IMR-90 (cell line): ENCODE results near the gene IGF2R. TPM values are rescaled to one million over a fixed set of nuclear protein-coding genes. Genes with fewer than 3 reads are reported as not detected.

Experiments used
- ATAC-seq: fragments of 200-7000 bp; cut with Tn5 transposase; 2 replicates; pipeline ENCODE4 v1.9.1; 2020; ENCODE audit warnings: low read depth, mild to moderate bottlenecking, moderate library complexity
- BruUV-seq: library from RNA; stranded (reverse); fragments of 400-500 nt; replicated peaks from 2 replicates; lab custom pipeline; 2021; lab: Mats Ljungman, UMichigan
- CTCF ChIA-PET: fragments of 300-600 bp; formaldehyde crosslinking; extraction: SDS; loops from one replicate; lab custom pipeline; 2021; ENCODE audit warnings: antibody characterized with exemption; lab: Yijun Ruan, JAX
- POLR2A ChIA-PET: fragments of 300-600 bp; sonication (Branson Sonifier 250); formaldehyde crosslinking; loops from one replicate; lab custom pipeline; 2022; ENCODE audit warnings: antibody characterized with exemption; ENCODE audit not compliant: unreplicated experiment; lab: Charles Lee
- DNase-seq: peaks from one replicate; pipeline ENCODE4 v3.0.0; 2013
- H2AFZ ChIP-seq: replicated peaks from 2 replicates; pipeline ENCODE3; 2013; ENCODE audit warnings: low read length, mild to moderate bottlenecking; ENCODE audit not compliant: poor library complexity
- H2AK5ac ChIP-seq: 2 replicates; pipeline ENCODE4 v1.6.1; 2013; ENCODE audit warnings: low read depth, low read length, inconsistent platforms
- H2AK9ac ChIP-seq: replicated peaks from 2 replicates; pipeline ENCODE3; 2013; ENCODE audit warnings: mild to moderate bottlenecking, low read depth, low read length, moderate library complexity; ENCODE audit not compliant: poor library complexity
- H2BK120ac ChIP-seq: 2 replicates; pipeline ENCODE4 v1.6.1; 2013; ENCODE audit warnings: low read depth, low read length, inconsistent platforms
- H2BK15ac ChIP-seq: 3 replicates; pipeline ENCODE4 v1.6.1; 2013; ENCODE audit warnings: low read depth, low read length, inconsistent platforms
- H2BK20ac ChIP-seq: 2 replicates; pipeline ENCODE4 v1.6.1; 2013; ENCODE audit warnings: low read depth, mild to moderate bottlenecking, inconsistent platforms, low read length, moderate library complexity
- H2BK5ac ChIP-seq: 2 replicates; pipeline ENCODE4 v1.6.1; 2013; ENCODE audit warnings: mild to moderate bottlenecking, low read depth, low read length, inconsistent platforms; ENCODE audit not compliant: poor library complexity, severe bottlenecking
- H3K14ac ChIP-seq: replicated peaks from 2 replicates; pipeline ENCODE4 v1.6.1; 2013; ENCODE audit warnings: low read depth, low read length, inconsistent platforms
- H3K18ac ChIP-seq: 2 replicates; pipeline ENCODE4 v1.6.1; 2013; ENCODE audit warnings: low read depth, low read length, control low read depth
- H3K23ac ChIP-seq: 2 replicates; pipeline ENCODE4 v1.6.1; 2013; ENCODE audit warnings: low read depth, low read length, inconsistent platforms
- H3K27ac ChIP-seq: 2 replicates; pipeline ENCODE4 v1.5.1; 2013; ENCODE audit warnings: mild to moderate bottlenecking, control low read depth, low read length; ENCODE audit not compliant: insufficient read depth
- H3K27me3 ChIP-seq: 2 replicates; pipeline ENCODE4 v1.6.1; 2013; ENCODE audit warnings: low read length; ENCODE audit not compliant: control insufficient read depth, insufficient read depth
- H3K36me3 ChIP-seq: 2 replicates; pipeline ENCODE4 v1.6.1; 2013; ENCODE audit warnings: low read length, mixed read lengths; ENCODE audit not compliant: control insufficient read depth, insufficient read depth
- H3K4ac ChIP-seq: 2 replicates; pipeline ENCODE4 v1.6.1; 2013; ENCODE audit warnings: low read depth, low read length, inconsistent platforms
- H3K4me1 ChIP-seq: 2 replicates; pipeline ENCODE4 v1.6.1; 2013; ENCODE audit warnings: low read length, mixed read lengths; ENCODE audit not compliant: control insufficient read depth, insufficient read depth
- H3K4me2 ChIP-seq: 2 replicates; pipeline ENCODE4 v1.6.1; 2013; ENCODE audit warnings: low read depth, mild to moderate bottlenecking, control low read depth, low read length, moderate library complexity
- H3K4me3 ChIP-seq: 2 replicates; pipeline ENCODE4 v1.5.1; 2013; ENCODE audit warnings: low read depth, mild to moderate bottlenecking, control low read depth, low read length, moderate library complexity; ENCODE audit not compliant: insufficient read depth
- H3K56ac ChIP-seq: 2 replicates; pipeline ENCODE4 v1.6.1; 2013; ENCODE audit warnings: low read length, inconsistent platforms; ENCODE audit not compliant: insufficient read depth; ENCODE audit errors: extremely low read depth
- H3K79me1 ChIP-seq, 2 experiments: 2 replicates each; pipeline ENCODE4 v1.6.1; 2013; ENCODE audit warnings: low read length in 2 of 2, inconsistent platforms in 1 of 2, low read depth in 1 of 2
- H3K9ac ChIP-seq: 2 replicates; pipeline ENCODE4 v1.6.1; 2013; ENCODE audit warnings: low read depth, low read length, control low read depth
- H3K9me1 ChIP-seq: 2 replicates; pipeline ENCODE4 v1.6.1; 2013; ENCODE audit warnings: low read length, inconsistent platforms; ENCODE audit not compliant: insufficient read depth
- H3K9me3 ChIP-seq: 2 replicates; pipeline ENCODE4 v1.6.1; 2013; ENCODE audit warnings: low read length; ENCODE audit not compliant: control insufficient read depth, insufficient read depth
- H4K20me1 ChIP-seq: 2 replicates; pipeline ENCODE4 v1.6.1; 2013; ENCODE audit warnings: low read length, inconsistent platforms; ENCODE audit not compliant: insufficient read depth
- H4K5ac ChIP-seq: 2 replicates; pipeline ENCODE4 v1.6.1; 2013; ENCODE audit warnings: mild to moderate bottlenecking, low read depth, low read length, control low read depth
- H4K8ac ChIP-seq, 2 experiments: 2 replicates each; pipeline ENCODE4 v1.6.1; 2013; ENCODE audit warnings: low read depth in 2 of 2, low read length in 2 of 2, control low read depth in 1 of 2, inconsistent platforms in 1 of 2
- H4K91ac ChIP-seq: 2 replicates; pipeline ENCODE4 v1.6.1; 2013; ENCODE audit warnings: low read depth, low read length, inconsistent platforms; ENCODE audit not compliant: insufficient read depth
- MXI1 ChIP-seq: IDR thresholded peaks from 2 replicates; pipeline ENCODE4 v1.6.1; 2012; ENCODE audit warnings: low read depth, mild to moderate bottlenecking, low read length, moderate library complexity, borderline replicate concordance
- NFE2L2 ChIP-seq: fragments of 150-350 bp; IDR thresholded peaks from 2 replicates; pipeline ENCODE4 v1.6.1; 2016; ENCODE audit warnings: low read depth, mild to moderate bottlenecking, low read length
- RCOR1 ChIP-seq: IDR thresholded peaks from 2 replicates; pipeline ENCODE4 v1.6.1; 2012; ENCODE audit warnings: mild to moderate bottlenecking, low read length, improper control_type of control experiment; ENCODE audit not compliant: insufficient replicate concordance
- USF2 ChIP-seq: fragments of 150-350 bp; IDR thresholded peaks from 2 replicates; pipeline ENCODE4 v1.6.1; 2017; ENCODE audit warnings: mild to moderate bottlenecking, antibody characterized with exemption, low read length, low read depth
- WGBS, 2 experiments: methylation state at CpG; one replicate each; pipeline versions ENCODE4 v1.1.5 to v1.1.7; 2013; ENCODE audit warnings: missing lambda C conversion rate in 2 of 2; ENCODE audit not compliant: insufficient read length in 1 of 2; ENCODE audit errors: extremely low coverage in 2 of 2; 5-methylcytosine and 5-hydroxymethylcytosine counted together
- dilution Hi-C: fragments of 300-500 bp; cut with HindIII; formaldehyde crosslinking; loops from one replicate; pipeline ENCODE4 v1.14.3; 2018; ENCODE audit warnings: low sequenced_read_pairs; ENCODE audit not compliant: unreplicated experiment
- in situ Hi-C: fragments of 300-500 bp; cut with MboI; formaldehyde crosslinking; loops from 3 replicates; pipeline ENCODE4 v1.14.3; 2019; ENCODE audit warnings: low sequenced_read_pairs, inconsistent platforms, mixed read lengths
- intact Hi-C: fragments of 100-400 bp; cut with micrococcal nuclease; formaldehyde crosslinking; loops from 2 replicates; pipeline ENCODE4 v1.10.0; 2022
- polyA plus RNA-seq, 3 experiments: library from polyadenylated mRNA; depleted of rRNA; stranded (reverse); fragments of >200 nt; gene quantifications; 2 replicates each; pipeline ENCODE4 v1.2.3, GENCODE V29; 2012; ENCODE audit warnings: low replicate concordance in 1 of 3
- total RNA-seq: library from RNA; depleted of rRNA; stranded (reverse); fragments of >200 nt; gene quantifications from 2 replicates; pipeline ENCODE4 v1.2.3, GENCODE V29; 2012

Gene IGF2R
- total and polyA plus RNA-seq, 2 of the 4 experiments (the other 2 are of a cell fraction): 33.2 to 41.4 TPM

GRCh38 chr6:160071805-160072690, 103.2 kb downstream of the IGF2R start:
- H2AK9ac ChIP-seq: no peak overlapping the region
- H3K23ac ChIP-seq: no peak overlapping the region
- no CpG with 5 or more reads among the region's 11 CpGs for WGBS, 2 experiments
- in situ Hi-C loops: no loop called here
- no peak overlapping the region for H3K4me2 ChIP-seq
- no peak overlapping the region for H3K4ac ChIP-seq
- no peaks in the 10 kb centered on the region; a peak in 1 of 4 replicates for H3K79me1 ChIP-seq
- H3K9ac ChIP-seq: no peak overlapping the region
- no peak overlapping the region for H3K4me3 ChIP-seq
- dilution Hi-C loops: no loop called here
- no peak overlapping the region for H2BK20ac ChIP-seq
- H4K91ac ChIP-seq: no peak overlapping the region
- H2BK15ac ChIP-seq: no peak overlapping the region
- no peak overlapping the region for H2BK120ac ChIP-seq
- no peak overlapping the region for H2BK5ac ChIP-seq
- no peak overlapping the region for H3K27ac ChIP-seq
- no TSS peak for BruUV-seq
- H2AFZ ChIP-seq: no peak overlapping the region
- no peaks in the 10 kb centered on the region for H3K9me3 ChIP-seq
- intact Hi-C loops: no loop called here
- ATAC-seq: peak; percentile 21; the same call in 1 of the 2 replicates
- peaks cover 68% of the 10 kb centered on the region for H3K36me3 ChIP-seq
- H3K14ac ChIP-seq: no peak overlapping the region
- H4K20me1 ChIP-seq: no peaks in the 10 kb centered on the region
- peaks cover 5% of the 10 kb centered on the region for H3K4me1 ChIP-seq
- no peak overlapping the region for H3K56ac ChIP-seq
- ChIA-PET POLR2A (no interaction called here), CTCF (interaction anchor here (1.4 to 1.8 kb wide), 2 partner anchors 16 to 383 kb away, joined by 5 to 7 read pairs; no protein-coding TSS in a partner anchor)
- H4K8ac ChIP-seq: no peak overlapping the region
- H3K9me1 ChIP-seq: peaks cover 3% of the 10 kb centered on the region; the same call in 1 of the 2 replicates
- H3K27me3 ChIP-seq: no peaks in the 10 kb centered on the region
- no peak overlapping the region for H3K18ac ChIP-seq
- no peak overlapping the region for H2AK5ac ChIP-seq
- TF ChIP-seq MXI1 (no peak), NFE2L2 (no peak), RCOR1 (no peak), USF2 (no peak)
- no peak overlapping the region for H4K5ac ChIP-seq
- no peak for DNase-seq
